ELF-1 (cell line): Measurements from ENCODE around the gene TINAGL1.

ENCODE experiments used
- DNase-seq: peaks from one replicate; pipeline ENCODE4 v3.0.0-alpha.2; 2016; ENCODE audit warnings: low read depth, low spot score

Gene TINAGL1, protein sequence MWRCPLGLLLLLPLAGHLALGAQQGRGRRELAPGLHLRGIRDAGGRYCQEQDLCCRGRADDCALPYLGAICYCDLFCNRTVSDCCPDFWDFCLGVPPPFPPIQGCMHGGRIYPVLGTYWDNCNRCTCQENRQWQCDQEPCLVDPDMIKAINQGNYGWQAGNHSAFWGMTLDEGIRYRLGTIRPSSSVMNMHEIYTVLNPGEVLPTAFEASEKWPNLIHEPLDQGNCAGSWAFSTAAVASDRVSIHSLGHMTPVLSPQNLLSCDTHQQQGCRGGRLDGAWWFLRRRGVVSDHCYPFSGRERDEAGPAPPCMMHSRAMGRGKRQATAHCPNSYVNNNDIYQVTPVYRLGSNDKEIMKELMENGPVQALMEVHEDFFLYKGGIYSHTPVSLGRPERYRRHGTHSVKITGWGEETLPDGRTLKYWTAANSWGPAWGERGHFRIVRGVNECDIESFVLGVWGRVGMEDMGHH

GRCh38 chr1:31576201-31576669, at the start of gene TINAGL1:
TSS of gene TINAGL1 (plus strand) at chr1:31576515. CDS start at chr1:31577149, 634 bp downstream.
- DNase-seq: peak; percentile 81

DNA sequence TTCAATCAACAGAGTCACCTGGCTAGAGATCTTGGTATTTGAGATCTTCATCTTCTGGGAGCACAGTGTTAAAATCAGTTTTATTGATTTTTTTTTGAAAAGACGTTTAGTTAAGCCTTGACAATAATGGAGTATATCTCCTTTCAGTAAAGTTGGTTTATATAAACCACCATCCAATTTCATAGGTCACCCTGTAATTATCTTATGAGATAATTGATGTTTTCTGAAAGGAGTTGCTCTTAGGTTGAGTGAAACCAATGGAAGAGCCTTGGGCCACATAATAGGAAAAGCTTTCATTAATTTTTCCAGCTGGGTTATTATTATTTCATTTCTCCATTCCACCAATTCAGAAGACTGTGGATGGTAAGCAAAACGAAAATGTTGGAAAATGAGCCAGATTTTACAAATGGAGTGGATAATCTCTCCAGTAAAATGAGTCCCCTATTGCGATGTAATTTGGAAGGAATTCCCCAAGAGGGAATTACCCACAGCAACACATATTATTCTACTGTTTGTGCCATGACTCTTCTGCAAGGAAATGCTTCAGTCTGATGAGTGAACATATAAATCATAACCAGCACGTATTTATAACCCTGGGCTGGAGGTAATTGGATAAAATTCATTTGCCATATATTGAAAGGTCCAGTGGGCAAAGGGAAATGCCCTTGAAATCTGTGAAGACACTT, 46.2 kb upstream of the TINAGL1 start:
- no peak for DNase-seq

- DNase-seq: no peak
These were observed 44.9 kb upstream of the TINAGL1 start for GRCh38 chr1:31531177-31531999.

DNA sequence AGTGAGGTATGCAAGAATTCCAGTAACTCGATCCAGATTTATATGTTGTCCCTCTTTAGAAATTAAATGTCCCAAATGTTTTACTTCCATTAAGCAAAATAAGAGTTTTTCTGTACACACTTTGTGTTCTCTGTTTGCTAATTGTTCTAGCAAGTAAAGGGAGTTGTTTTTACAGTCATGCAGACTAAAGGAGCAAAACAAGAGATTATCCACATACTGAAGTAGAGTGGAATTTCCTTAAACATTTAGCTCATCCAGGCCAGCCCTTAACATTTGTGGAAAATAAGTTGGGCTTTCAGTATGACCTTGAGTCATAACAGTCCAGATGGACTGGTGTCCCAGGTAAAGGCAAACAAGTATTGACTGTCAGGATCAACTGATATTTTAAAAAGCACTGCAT, 44.1 kb upstream of the TINAGL1 start:
- DNase-seq: no peak

- DNase-seq: no peak
These were observed 40.8 kb upstream of the TINAGL1 start for GRCh38 chr1:31535561-31535960.

GRCh38 chr1:31539329-31539728, 37.0 kb upstream of the TINAGL1 start:
- DNase-seq: no peak

DNA sequence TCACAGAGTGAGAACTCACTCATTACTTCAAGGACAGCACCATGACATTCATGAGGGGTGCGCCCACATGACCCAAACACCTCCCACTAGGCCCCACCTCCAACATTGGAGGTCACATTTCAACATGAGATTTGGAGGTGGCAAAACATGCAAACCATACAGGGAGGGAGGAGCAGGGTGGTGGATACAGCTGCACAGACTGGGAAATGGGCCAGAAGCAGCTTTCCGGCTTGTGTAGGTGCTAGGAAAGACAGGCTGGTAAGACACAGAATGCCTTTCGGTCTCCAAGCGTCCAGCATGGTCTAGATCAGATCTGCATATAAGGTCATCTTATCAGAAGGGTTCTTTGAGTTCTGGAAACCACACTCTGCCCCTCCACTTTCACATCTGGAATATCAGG, 35.1 kb upstream of the TINAGL1 start:
- no peak for DNase-seq

GRCh38 chr1:31545927-31546540, 30.3 kb upstream of the TINAGL1 start:
- DNase-seq: no peak

- no peak for DNase-seq
These were observed 27.8 kb upstream of the TINAGL1 start for GRCh38 chr1:31548534-31548906.

DNA sequence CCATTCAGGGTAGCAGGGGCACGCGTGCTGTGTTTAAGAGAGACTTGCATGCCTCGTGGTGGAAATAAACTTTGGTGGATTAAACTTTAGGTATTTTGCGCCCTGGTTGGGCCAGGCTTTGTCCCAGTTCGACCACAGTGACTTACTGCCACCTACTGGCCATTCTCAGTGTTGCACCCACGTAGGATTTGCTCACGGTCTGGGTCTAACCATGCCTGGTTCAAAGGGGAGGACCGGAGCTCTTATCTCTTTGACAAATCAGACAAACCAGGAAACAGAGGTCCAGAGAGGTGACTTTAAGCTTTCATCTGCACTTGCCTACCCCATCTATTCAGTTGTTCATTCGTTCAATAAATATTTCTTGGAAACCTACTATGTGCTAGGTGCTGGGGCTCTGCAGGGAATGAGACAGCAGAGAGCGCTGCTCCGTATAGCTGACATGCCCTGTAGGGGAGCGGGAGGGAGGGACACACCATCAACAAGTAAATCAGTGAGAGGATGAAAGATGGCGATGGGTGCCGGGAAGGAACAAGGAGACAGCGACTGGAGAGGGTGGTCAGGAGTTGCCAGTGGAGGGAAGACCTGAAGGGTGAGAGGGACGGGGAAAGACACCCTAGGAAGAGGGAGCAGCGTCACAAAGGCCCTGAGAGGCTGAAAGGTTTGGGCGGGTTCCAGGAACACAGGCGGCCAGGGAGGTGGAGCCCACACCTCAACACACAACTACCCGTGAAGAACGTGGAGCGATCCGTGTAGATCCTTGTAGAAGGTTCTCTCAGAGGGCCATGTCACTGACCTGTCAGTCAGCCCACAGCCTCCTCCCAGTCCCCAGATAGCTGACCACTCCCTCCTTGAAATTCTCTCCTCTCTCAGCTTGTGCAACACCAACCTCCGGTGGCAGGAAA, 27.2 kb upstream of the TINAGL1 start:
- peak; percentile 96 for DNase-seq

GRCh38 chr1:31549809-31550620, 26.3 kb upstream of the TINAGL1 start:
- no peak for DNase-seq

GRCh38 chr1:31551208-31551607, 25.1 kb upstream of the TINAGL1 start:
- no peak for DNase-seq

- no peak for DNase-seq
These were observed 23.8 kb upstream of the TINAGL1 start for GRCh38 chr1:31552489-31552888.

GRCh38 chr1:31556481-31557006, 19.8 kb upstream of the TINAGL1 start:
- no peak for DNase-seq

GRCh38 chr1:31559715-31560114, 16.6 kb upstream of the TINAGL1 start:
- no peak for DNase-seq

- no peak for DNase-seq
These were observed 15.9 kb upstream of the TINAGL1 start for GRCh38 chr1:31560394-31560793.

DNA sequence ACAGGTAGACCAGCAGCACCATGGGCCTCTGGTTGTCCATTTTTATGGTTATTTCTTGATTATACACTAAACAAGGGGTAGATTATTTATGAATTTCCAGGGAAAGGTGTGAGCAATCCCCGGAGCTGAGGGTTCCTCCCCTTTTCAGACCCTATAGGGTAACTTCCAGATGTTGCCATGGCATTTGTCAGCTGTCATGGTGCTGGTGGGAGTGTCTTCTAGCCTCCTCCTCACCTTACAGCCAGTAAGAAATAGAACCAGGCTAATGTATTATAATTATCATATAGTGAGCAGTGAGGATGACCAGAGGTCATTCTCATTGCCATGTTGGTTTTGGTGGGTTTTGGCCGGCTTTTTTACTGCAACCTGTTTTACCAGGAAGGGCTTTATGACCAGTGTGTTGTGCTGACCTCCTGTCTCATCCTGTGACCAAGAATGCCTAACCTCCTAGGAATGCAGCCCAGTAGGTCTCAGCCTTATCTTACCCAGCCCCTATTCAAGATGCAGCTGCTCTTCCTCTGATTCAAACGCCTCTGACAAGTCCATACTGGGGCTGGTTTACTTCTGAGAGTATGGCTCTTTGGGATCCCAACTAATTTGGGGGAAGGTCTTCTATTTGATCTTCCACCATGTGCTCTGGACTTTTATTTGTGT, 13.5 kb upstream of the TINAGL1 start:
- DNase-seq: peak; percentile 92

- DNase-seq: no peak
These were observed 11.7 kb upstream of the TINAGL1 start for GRCh38 chr1:31564606-31564989.
